Measurements from ENCODE around the gene TSHR.
"Not testable (repeated sequence)": the region's sequence is repeated elsewhere in the genome, so short reads cannot be mapped to it uniquely, and the experiment has no call there.

The TSHR gene

GRCh38 chr14:81091139-81091538, 135.7 kb downstream of the TSHR start:
- no peak for DNase-seq

GRCh38 chr14:81091660-81092059, 136.2 kb downstream of the TSHR start:
- no peak for DNase-seq

GRCh38 chr14:81093651-81094050, 138.2 kb downstream of the TSHR start:
- no peak for DNase-seq

GRCh38 chr14:81095539-81095938, 140.1 kb downstream of the TSHR start:
- DNase-seq, result no peak

- DNase-seq, result no peak
These were observed 141.2 kb downstream of the TSHR start for GRCh38 chr14:81096656-81097055.

- no peak for DNase-seq
These were observed 146.8 kb downstream of the TSHR start for GRCh38 chr14:81102217-81102616.

- DNase-seq, result no peak
These were observed 148.0 kb downstream of the TSHR start for GRCh38 chr14:81103443-81103842.

GRCh38 chr14:81105378-81105777, 150.0 kb downstream of the TSHR start:
- DNase-seq, result no peak

- no peak for DNase-seq
These were observed 150.5 kb downstream of the TSHR start for GRCh38 chr14:81105961-81106360.

GRCh38 chr14:81110186-81110585, 154.8 kb downstream of the TSHR start:
- no peak for DNase-seq

- no peak for DNase-seq
These were observed 157.8 kb downstream of the TSHR start for GRCh38 chr14:81113176-81113575.

- not testable (repeated sequence) for DNase-seq
These were observed 158.8 kb downstream of the TSHR start for GRCh38 chr14:81113945-81114820.

GRCh38 chr14:81120501-81120900, 165.1 kb downstream of the TSHR start:
- DNase-seq, result no peak

GRCh38 chr14:81122326-81122725, 166.9 kb downstream of the TSHR start:
- DNase-seq, result no peak

GRCh38 chr14:81123811-81124210, 168.4 kb downstream of the TSHR start:
- no peak for DNase-seq

- DNase-seq, result no peak
These were observed 170.1 kb downstream of the TSHR start for GRCh38 chr14:81125536-81125935.

- DNase-seq, result no peak
These were observed 172.4 kb downstream of the TSHR start for GRCh38 chr14:81127785-81128184.

- DNase-seq, result no peak
These were observed 173.8 kb downstream of the TSHR start for GRCh38 chr14:81129242-81129641.

- no peak for DNase-seq
These were observed 177.0 kb downstream of the TSHR start for GRCh38 chr14:81132468-81132867.

GRCh38 chr14:81133400-81133799, 178.0 kb downstream of the TSHR start:
- no peak for DNase-seq

GRCh38 chr14:81137316-81137715, 181.9 kb downstream of the TSHR start:
- no peak for DNase-seq

GRCh38 chr14:81138429-81138828, 183.0 kb downstream of the TSHR start:
- DNase-seq, result no peak

GRCh38 chr14:81141426-81141825, 186.0 kb downstream of the TSHR start:
- DNase-seq, result no peak

GRCh38 chr14:81143793-81144192, 188.4 kb downstream of the TSHR start:
- DNase-seq, result no peak
